CD14-positive monocyte (primary cell): Measurements from ENCODE around the gene CTNNA3. TPM values are rescaled to one million over a fixed set of nuclear protein-coding genes. Genes with fewer than 3 reads are reported as not detected.

ENCODE experiments used
- DNase-seq, 3 donors: peaks; one replicate each; pipeline ENCODE4 v3.0.0-alpha.2; 2011 to 2022
- H2AFZ ChIP-seq: 2 replicates; pipeline ENCODE4 v1.6.0; 2012; ENCODE audit warnings: mild to moderate bottlenecking, low read depth, low read length, inconsistent platforms; ENCODE audit not compliant: insufficient read depth, poor library complexity, severe bottlenecking
- H3K27ac ChIP-seq, 2 donors: 1 replicate in 1 of 2; 2 replicates in 1 of 2; pipeline ENCODE4 v1.5.1; 2012 to 2013; ENCODE audit warnings: low read length in 2 of 2, control low read depth in 1 of 2, inconsistent platforms in 1 of 2, low read depth in 1 of 2, mild to moderate bottlenecking in 1 of 2
- H3K27me3 ChIP-seq, 2 donors: one replicate each; pipeline versions ENCODE4 v1.6.0 to v1.6.1; 2011 to 2013; ENCODE audit warnings: low read length in 2 of 2; ENCODE audit not compliant: control insufficient read depth in 2 of 2, insufficient read depth in 2 of 2
- H3K36me3 ChIP-seq, 2 donors: replicated peaks in 1 of 2; 1 replicate in 1 of 2; 2 replicates in 1 of 2; pipeline versions ENCODE4 v1.5.1 to v1.6.1; 2012 to 2013; ENCODE audit warnings: low read length in 2 of 2, control low read depth in 1 of 2, inconsistent platforms in 1 of 2, mild to moderate bottlenecking in 1 of 2; ENCODE audit not compliant: insufficient read depth in 2 of 2, control insufficient read depth in 1 of 2
- H3K4me1 ChIP-seq, 2 donors: 1 replicate in 1 of 2; 2 replicates in 1 of 2; pipeline versions ENCODE4 v1.5.1 to v1.6.1; 2012 to 2013; ENCODE audit warnings: low read length in 2 of 2, control low read depth in 1 of 2, inconsistent platforms in 1 of 2, mild to moderate bottlenecking in 1 of 2, moderate library complexity in 1 of 2; ENCODE audit not compliant: insufficient read depth in 2 of 2, control insufficient read depth in 1 of 2
- H3K4me2 ChIP-seq: replicated peaks from 2 replicates; pipeline ENCODE3; 2012; ENCODE audit warnings: low read length, moderate library complexity, mild to moderate bottlenecking; ENCODE audit not compliant: poor library complexity, severe bottlenecking; ENCODE audit errors: extremely low read depth
- H3K4me3 ChIP-seq, 3 experiments: fragments of 200-600 bp in 1 of 3; sonication (generic) in 1 of 3; replicated peaks in 1 of 3; 1 replicate in 2 of 3; 2 replicates in 1 of 3; pipeline ENCODE4 v1.5.1; 2011 to 2013; ENCODE audit warnings: low read length in 3 of 3, mild to moderate bottlenecking in 3 of 3, control low read depth in 2 of 3, low read depth in 2 of 3, inconsistent platforms in 1 of 3, moderate library complexity in 1 of 3
- H3K79me2 ChIP-seq: 2 replicates; pipeline ENCODE4 v1.6.0; 2012; ENCODE audit warnings: mild to moderate bottlenecking, control low read depth, inconsistent platforms, low read length, moderate library complexity; ENCODE audit not compliant: insufficient read depth
- H3K9ac ChIP-seq: 2 replicates; pipeline ENCODE4 v1.6.0; 2017; ENCODE audit warnings: low read length, mild to moderate bottlenecking; ENCODE audit not compliant: insufficient read depth, poor library complexity, severe bottlenecking
- H3K9me3 ChIP-seq, 2 donors: replicated peaks in 1 of 2; 1 replicate in 1 of 2; 2 replicates in 1 of 2; pipeline versions ENCODE4 v1.5.1 to v1.6.1; 2012 to 2013; ENCODE audit warnings: low read length in 2 of 2, control low read depth in 1 of 2; ENCODE audit not compliant: control insufficient read depth in 1 of 2, insufficient read depth in 1 of 2
- H4K20me1 ChIP-seq: 2 replicates; pipeline ENCODE4 v1.6.0; 2012; ENCODE audit warnings: mild to moderate bottlenecking, low read length, control low read depth, moderate library complexity; ENCODE audit not compliant: insufficient read depth
- H3K27ac Mint-ChIP-seq, 7 donors: one replicate each; pipeline ENCODE4 v1.8.0; 2020; ENCODE audit warnings: mild to moderate bottlenecking in 7 of 7, mixed read lengths in 7 of 7, moderate library complexity in 6 of 7, inconsistent platforms in 2 of 7
- H3K27me3 Mint-ChIP-seq, 3 donors: one replicate each; pipeline ENCODE4 v1.8.0; 2021 to 2022; ENCODE audit warnings: low read depth in 3 of 3, mild to moderate bottlenecking in 3 of 3, mixed read lengths in 3 of 3, moderate library complexity in 3 of 3, inconsistent platforms in 1 of 3
- H3K36me3 Mint-ChIP-seq, 2 donors: one replicate each; pipeline ENCODE4 v1.8.0; 2020; ENCODE audit warnings: mixed read lengths in 2 of 2, inconsistent platforms in 1 of 2, mild to moderate bottlenecking in 1 of 2
- H3K4me1 Mint-ChIP-seq: one replicate; pipeline ENCODE4 v1.8.0; 2020; ENCODE audit warnings: mild to moderate bottlenecking, mixed read lengths
- H3K4me3 Mint-ChIP-seq, 2 donors: one replicate each; pipeline ENCODE4 v1.8.0; 2020; ENCODE audit warnings: mild to moderate bottlenecking in 2 of 2, mixed read lengths in 2 of 2, moderate library complexity in 1 of 2
- H3K9me3 Mint-ChIP-seq, 7 donors: one replicate each; pipeline ENCODE4 v1.8.0; 2020 to 2022; ENCODE audit warnings: mixed read lengths in 7 of 7, mild to moderate bottlenecking in 6 of 7, moderate library complexity in 6 of 7, inconsistent platforms in 2 of 7
- CTCF ChIP-seq: fragments of 200-600 bp; IDR thresholded peaks from one replicate; pipeline ENCODE4 v1.8.0; 2022; ENCODE audit warnings: antibody characterized with exemption, mild to moderate bottlenecking
- WGBS: methylation state at CpG from one replicate; pipeline ENCODE4 v1.1.5; 2013; ENCODE audit warnings: missing lambda C conversion rate; ENCODE audit not compliant: insufficient coverage; 5-methylcytosine and 5-hydroxymethylcytosine counted together
- intact Hi-C, 2 donors: fragments of 100-400 bp; cut with micrococcal nuclease; formaldehyde crosslinking; loops; one replicate each; pipeline versions ENCODE4 v1.15.0 to v1.15.1; 2023
- polyA plus RNA-seq, 3 donors: library from polyadenylated mRNA; depleted of rRNA in 1 of 3; unstranded in 2 of 3; stranded (reverse) in 1 of 3; fragments of 300-500 nt in 2 of 3; fragments of >200 nt in 1 of 3; fragmentation: Illumina TruSeq in 2 of 3; gene quantifications; 1 replicate in 2 of 3; 2 replicates in 1 of 3; pipeline ENCODE4 v1.2.3, GENCODE V29; 2012 to 2021

CTNNA3 gene
- polyA plus RNA-seq, 3 donors = not detected

DNA sequence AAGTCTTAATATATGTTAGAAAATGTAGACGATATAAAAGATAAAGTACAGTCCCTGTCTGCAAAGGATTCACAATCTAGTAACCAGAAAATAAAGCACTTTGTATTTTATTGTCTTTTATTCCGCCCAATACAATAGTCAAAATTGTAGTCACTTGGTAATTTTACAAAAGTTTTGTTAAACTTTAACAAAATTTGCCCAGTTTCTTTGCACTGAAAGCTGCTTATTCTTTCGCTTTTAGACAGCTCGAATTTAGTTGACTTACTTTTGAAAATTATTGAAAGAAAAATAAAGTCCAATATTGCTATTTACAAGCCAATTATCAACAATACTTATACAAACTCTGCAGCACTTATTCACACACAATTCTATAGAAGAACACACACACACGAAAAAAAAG, 1305.1 kb downstream of the CTNNA3 start:
- no peak overlapping the region for H3K4me3 Mint-ChIP-seq
- no peaks in the 10 kb centered on the region for H3K36me3 Mint-ChIP-seq
- H3K79me2 ChIP-seq = no peaks in the 10 kb centered on the region
- H3K9me3 Mint-ChIP-seq = peaks cover 0 to 5% (median 0%) of the 10 kb centered on the region in 7 donors
- no peaks in the 10 kb centered on the region for H3K4me1 Mint-ChIP-seq
- H3K4me1 ChIP-seq = no peaks in the 10 kb centered on the region
- DNase-seq = no peak
- H3K27ac Mint-ChIP-seq = no peak overlapping the region
- TF ChIP-seq CTCF = no peak
- no peak overlapping the region for H3K27ac ChIP-seq
- intact Hi-C loops = no loop called here
- no peaks in the 10 kb centered on the region for H3K36me3 ChIP-seq
- no peaks in the 10 kb centered on the region for H3K9me3 ChIP-seq
- H2AFZ ChIP-seq = no peak overlapping the region
- no CpG with 5 or more reads among the region's 5 CpGs for WGBS
- H3K9ac ChIP-seq = no peak overlapping the region
- no peaks in the 10 kb centered on the region for H4K20me1 ChIP-seq
- H3K4me3 ChIP-seq = no peak overlapping the region
- peaks cover 0 to 1% (median 0%) of the 10 kb centered on the region in 3 donors for H3K27me3 Mint-ChIP-seq
- no peak overlapping the region for H3K4me2 ChIP-seq
- no peaks in the 10 kb centered on the region for H3K27me3 ChIP-seq

- Mint-ChIP-seq H3K9me3 (peaks cover 0 to 10% (median 8%) of the 10 kb centered on the region in 7 donors), H3K27me3 (peaks cover 0 to 2% (median 0%) of the 10 kb centered on the region in 3 donors), H3K4me3 (no peak overlapping the region), H3K4me1 (no peaks in the 10 kb centered on the region), H3K27ac (no peak overlapping the region), H3K36me3 (no peaks in the 10 kb centered on the region)
- no peak overlapping the region for H3K4me3 ChIP-seq
- no peaks in the 10 kb centered on the region for H3K79me2 ChIP-seq
- no peak overlapping the region for H3K4me2 ChIP-seq
- DNase-seq = no peak
- peaks cover 0 to 9% of the 10 kb centered on the region in 2 donors for H3K9me3 ChIP-seq
- H3K4me1 ChIP-seq = no peaks in the 10 kb centered on the region
- no peaks in the 10 kb centered on the region for H3K27me3 ChIP-seq
- no peak overlapping the region for H3K9ac ChIP-seq
- H2AFZ ChIP-seq = no peak overlapping the region
- H4K20me1 ChIP-seq = no peaks in the 10 kb centered on the region
- intact Hi-C loops = no loop called here
- no peak overlapping the region for H3K27ac ChIP-seq
- no peaks in the 10 kb centered on the region for H3K36me3 ChIP-seq
- TF ChIP-seq CTCF = no peak
Measured at GRCh38 chr10:66381045-66381444, 1315.0 kb downstream of the CTNNA3 start.
